Activated CD4-positive, alpha-beta T cell treated with anti-CD3 and anti-CD28 coated beads, Interleukin-2, amount 50 U/mL, for 24 hours (primary cell): Measurements from ENCODE around the gene OR12D3.
"Not testable (repeated sequence)": the region's sequence is repeated elsewhere in the genome, so short reads cannot be mapped to it uniquely, and the experiment has no call there.

Experiments
- DNase-seq, 2 donors: peaks; one replicate each; pipeline ENCODE4 v3.0.0-alpha.2; 2020; ENCODE audit warnings: low read depth in 1 of 2, low spot score in 1 of 2

Gene OR12D3, protein sequence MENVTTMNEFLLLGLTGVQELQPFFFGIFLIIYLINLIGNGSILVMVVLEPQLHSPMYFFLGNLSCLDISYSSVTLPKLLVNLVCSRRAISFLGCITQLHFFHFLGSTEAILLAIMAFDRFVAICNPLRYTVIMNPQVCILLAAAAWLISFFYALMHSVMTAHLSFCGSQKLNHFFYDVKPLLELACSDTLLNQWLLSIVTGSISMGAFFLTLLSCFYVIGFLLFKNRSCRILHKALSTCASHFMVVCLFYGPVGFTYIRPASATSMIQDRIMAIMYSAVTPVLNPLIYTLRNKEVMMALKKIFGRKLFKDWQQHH

DNA sequence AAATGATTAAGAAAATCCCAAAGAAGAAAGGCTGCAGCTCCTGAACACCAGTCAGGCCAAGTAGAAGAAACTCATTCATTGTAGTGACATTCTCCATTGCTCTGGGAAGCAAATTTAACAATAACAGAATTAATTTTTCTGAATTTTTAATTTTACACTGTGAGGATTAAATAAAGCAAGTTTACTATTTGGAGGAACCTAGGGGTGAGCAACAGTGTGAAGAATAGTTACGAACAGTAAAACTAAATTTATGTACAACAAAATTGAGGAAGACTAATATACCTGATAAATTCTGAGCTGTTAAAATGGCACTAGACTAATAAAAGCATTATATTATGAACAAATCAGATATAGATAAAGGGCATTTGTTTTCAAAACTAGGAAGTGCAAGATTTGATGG lies at the start of gene OR12D3:
OR12D3 (minus strand) TSS at position 101 of the 400 bp plus-strand sequence; CDS start at position 97, 4 bp downstream.
- no peak for DNase-seq

GRCh38 chr6:29424575-29424974 lies 49.5 kb upstream of the OR12D3 start:
- no peak for DNase-seq

- DNase-seq: no peak
Observed at GRCh38 chr6:29424168-29424567, 49.1 kb upstream of the OR12D3 start.

DNA sequence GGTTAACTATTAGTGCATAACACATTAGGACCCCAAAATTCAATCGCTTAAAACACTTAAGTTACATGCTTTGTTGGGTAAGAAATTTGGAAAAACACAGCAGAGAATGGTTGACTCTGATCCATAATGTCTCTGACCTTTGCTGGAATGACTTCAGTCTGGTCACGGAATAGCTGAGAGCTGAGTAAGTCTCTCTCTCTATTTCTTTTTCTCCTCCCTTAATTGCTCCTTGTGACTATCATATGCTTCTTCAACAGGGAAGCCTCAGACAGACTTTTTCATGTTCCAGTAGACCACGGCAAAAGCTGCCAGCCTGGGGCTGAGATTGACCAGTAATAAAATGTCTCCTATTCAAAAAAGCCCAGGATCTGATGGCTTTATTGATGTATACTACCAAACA lies 44.4 kb upstream of the OR12D3 start:
- no peak for DNase-seq

DNA sequence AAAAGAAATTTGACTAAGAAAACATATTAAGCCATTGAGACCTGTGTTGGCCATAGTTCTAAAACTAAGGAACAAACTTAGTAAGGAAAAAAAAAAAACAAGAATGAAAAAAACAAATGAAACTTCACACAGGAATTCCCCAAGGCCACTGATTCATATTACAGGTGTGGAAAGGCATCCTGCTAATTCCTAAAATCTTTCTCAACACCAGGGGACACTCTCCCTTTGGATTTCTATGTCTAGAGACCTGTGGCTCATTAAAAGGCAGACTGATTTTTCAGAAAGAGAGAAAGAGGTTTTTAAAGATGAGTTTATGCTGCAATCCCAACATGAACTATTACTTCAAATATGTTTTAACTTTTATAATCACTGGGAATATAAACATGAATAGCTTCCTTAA lies 39.5 kb upstream of the OR12D3 start, which contains the start of gene OR12D1:
OR12D1 (plus strand) TSS at position 341 of the 400 bp plus-strand sequence.
- DNase-seq: no peak

DNA sequence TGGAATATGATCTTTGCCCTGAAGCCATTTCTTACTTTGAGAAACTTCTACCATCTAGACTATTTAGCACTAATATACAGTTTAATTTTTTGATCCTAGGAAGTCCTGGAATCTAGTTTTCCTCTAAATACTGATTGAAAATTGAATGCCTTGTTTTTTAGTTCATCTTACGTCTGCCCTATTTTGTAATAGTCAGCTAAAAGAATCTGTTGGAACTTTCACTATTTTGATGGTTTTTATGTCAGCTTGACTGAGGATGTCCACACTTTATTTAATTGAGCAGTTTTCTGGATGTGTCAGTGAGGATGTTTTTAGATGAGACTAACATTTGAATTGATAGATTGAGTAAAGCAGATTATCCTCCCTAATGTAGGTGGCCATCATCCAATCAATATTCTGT lies 28.7 kb upstream of the OR12D3 start:
- no peak for DNase-seq

- no peak for DNase-seq
Observed at GRCh38 chr6:29399525-29399924, 24.4 kb upstream of the OR12D3 start.

GRCh38 chr6:29395331-29395730 lies 20.2 kb upstream of the OR12D3 start, which contains the start of gene OR12D2:
TSS of gene OR12D2 (plus strand) at chr6:29395631. CDS start at chr6:29396700, 1,069 bp downstream.
- no peak for DNase-seq

- no peak for DNase-seq
Observed at GRCh38 chr6:29388533-29388932, 13.4 kb upstream of the OR12D3 start.

GRCh38 chr6:29376003-29376402 lies 912 bp upstream of the OR12D3 start:
- DNase-seq: no peak

- DNase-seq: no peak
Observed at GRCh38 chr6:29368765-29369164, 6.3 kb downstream of the OR12D3 start, which contains the start of gene OR5V1. TSS of gene OR5V1 (minus strand) at chr6:29368865. CDS start at chr6:29356195, 12,670 bp downstream.

DNA sequence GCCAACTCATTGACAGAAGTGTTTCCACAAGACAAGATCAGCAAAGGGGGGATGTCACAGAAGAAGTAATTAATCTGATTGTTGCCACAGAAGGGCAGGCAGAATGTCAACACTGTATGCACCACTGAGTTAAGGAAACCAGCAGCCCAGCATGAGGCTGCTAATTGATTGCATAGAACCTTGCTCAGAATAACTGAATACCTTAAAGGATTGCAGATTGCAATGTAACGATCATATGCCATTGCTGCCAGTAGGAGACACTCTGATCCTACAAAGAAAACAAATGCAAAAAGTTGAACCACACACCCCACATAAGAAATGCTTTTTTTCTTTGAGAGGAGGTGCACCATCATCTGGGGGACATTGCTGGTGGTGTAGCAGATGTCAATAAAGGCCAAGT lies 19.5 kb downstream of the OR12D3 start:
- no peak for DNase-seq

DNA sequence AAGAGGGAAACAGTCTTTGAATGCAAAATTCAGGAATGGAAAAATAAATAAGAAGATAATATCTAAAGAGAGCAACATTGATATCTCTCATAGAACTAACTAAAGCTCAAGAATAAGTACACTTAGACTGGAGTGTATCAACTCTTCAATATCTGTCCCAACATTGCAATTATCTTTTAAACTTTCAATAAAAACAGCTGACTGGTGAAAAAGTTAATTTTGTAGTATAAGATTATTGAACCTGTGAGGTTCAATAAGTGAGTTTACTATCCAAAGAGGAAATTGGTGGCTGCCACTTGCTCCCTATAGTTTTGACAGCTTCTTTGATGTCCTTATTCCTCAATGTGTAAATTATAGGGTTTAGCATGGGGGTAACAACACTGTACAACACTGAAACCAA lies 20.1 kb downstream of the OR12D3 start:
- DNase-seq: no peak

DNA sequence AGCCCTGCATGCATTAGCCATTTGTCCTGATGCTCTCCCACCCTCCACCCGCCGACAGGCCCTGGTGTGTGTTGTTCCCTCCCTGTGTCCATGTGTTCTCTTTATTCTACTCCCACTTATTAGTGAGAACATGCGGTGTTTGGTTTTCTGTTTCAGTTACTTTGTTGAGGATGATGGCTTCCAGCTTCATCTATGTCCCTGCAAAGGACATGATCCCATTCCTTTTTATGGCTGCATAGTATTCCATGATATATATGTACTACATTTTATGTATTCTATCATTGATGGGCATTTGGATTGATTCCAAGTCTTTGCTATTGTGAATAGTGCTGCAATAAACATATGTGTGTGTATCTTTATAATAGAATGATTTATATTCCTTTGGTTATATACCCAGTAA lies 25.7 kb downstream of the OR12D3 start:
- not testable (repeated sequence) for DNase-seq

- DNase-seq: no peak
Observed at GRCh38 chr6:29345380-29345779, 29.7 kb downstream of the OR12D3 start.

- DNase-seq: no peak
Observed at GRCh38 chr6:29336269-29336668, 38.8 kb downstream of the OR12D3 start.

GRCh38 chr6:29332676-29333075 lies 42.4 kb downstream of the OR12D3 start:
- DNase-seq: no peak

- no peak for DNase-seq
Observed at GRCh38 chr6:29325777-29326176, 49.3 kb downstream of the OR12D3 start.
